ENCODE measurements around the gene ARPIN.
"Not testable (repeated sequence)": the region's sequence is repeated elsewhere in the genome, so short reads cannot be mapped to it uniquely, and the experiment has no call there.

ARPIN gene

GRCh38 chr15:89875741-89876140, 37.0 kb downstream of the ARPIN start:
- DNase-seq: no peak

DNA sequence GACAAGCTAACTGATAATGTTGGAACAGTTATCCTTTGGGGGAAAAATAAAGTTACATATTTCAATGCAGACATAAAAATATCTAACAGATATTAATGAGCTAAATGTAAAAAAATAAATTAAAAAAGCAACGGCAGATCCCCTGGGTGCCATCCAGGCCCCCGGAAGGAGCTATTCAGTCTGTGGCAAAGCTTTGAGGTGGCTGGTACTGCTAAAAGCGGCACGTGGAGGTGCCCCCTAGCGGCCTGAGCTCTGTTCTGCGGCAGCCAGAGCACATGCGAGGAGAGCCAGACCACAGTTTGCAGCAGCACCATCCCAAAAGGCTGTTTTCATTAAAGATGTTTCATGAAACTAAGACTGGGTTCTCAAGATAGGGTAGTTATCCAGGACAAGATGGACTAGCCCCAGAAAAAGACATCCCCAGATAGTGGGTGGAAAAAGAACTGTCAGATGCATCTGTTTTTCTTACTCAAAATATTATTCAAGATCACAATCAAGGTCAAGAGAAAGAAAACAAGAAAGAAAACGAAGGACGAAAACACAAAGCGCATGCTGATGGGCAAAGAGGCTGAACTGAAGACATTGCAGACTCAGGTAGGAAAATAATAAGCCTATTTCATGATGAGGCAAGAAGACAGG, 37.7 kb downstream of the ARPIN start:
- peak; percentile 50 to 85 for DNase-seq

DNA sequence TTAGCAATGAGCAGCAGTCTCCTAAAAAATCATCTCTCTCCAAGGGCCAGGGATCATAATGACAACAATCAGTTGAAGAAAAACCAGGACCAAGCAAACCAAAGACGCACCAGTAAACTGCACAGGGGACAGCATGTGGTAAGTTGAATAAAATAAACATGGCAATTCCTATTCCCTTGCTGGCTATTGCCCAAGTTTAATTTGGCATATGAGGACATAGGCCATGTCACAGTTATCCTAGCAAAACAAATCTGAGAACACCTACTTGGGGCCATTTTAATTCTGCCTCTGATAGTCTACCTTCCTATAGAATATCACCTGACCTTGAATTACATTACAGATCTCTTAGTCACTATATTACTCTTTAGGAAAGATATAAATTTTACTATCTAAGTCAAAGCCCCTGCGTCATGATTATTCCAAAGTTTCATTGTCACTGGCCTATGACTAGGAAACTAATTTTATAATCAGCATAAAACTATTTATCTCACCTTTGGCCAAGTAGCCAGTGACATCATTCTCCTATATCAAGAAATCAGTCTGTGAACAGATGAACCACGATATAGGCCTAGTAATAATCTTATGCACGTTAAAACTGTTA, 42.0 kb downstream of the ARPIN start:
- DNase-seq: no peak

DNA sequence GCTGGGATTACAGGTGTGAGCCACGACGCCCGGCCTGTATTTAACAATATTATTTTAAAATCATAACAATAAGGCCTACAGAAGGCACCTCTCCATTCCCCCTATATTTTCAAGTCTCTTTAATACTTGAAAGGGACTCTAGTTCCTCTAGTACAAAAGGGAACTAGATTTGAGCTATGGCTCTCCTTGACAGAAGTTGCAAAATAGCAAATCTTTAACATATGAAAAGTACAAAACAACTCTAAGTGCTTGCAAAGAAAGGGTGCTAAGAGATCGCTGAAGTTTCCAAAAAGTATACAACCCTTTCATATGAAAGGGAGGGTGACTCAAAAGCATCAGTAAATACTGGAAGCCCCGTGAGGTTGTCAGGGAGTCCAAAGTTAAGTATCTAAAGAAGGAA, 42.7 kb downstream of the ARPIN start:
- DNase-seq: no peak

- DNase-seq: not testable (repeated sequence)
Measured at GRCh38 chr15:89869490-89869889, 43.3 kb downstream of the ARPIN start.

DNA sequence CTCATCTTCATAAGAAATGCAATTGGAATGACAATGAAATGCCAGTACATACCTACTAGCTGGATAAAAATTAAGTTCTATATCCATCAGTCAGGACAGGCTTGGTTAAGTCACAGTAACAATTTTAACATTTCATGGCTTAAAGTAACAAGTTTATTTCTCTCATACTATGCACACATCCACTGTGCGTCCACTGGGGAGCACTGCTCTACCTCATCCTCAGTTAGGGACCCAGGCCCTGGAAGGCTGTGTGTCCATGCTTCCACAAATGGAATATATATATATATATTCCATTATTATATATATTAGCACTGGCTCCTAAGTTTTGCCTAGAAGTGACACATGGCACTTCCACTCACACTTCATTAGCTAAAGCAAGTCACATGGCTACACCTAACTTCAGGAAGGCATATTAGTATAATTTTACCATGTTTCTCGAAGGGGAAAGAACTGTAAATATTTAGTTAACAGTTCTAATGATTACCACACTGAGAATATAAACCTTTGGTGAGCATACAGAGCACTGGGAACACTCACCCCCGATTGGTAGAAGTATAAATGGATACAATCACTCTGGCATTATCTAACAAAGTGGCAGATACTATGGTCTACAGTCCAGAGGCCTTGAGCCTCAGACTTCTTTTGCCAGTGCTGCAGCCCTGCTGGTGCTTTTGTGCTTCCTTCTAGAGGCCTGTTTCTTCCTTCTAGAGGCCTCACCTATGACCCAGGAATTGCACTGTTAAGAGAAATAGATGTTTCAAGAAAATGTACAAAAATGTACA, 47.6 kb downstream of the ARPIN start:
- DNase-seq: no peak

DNA sequence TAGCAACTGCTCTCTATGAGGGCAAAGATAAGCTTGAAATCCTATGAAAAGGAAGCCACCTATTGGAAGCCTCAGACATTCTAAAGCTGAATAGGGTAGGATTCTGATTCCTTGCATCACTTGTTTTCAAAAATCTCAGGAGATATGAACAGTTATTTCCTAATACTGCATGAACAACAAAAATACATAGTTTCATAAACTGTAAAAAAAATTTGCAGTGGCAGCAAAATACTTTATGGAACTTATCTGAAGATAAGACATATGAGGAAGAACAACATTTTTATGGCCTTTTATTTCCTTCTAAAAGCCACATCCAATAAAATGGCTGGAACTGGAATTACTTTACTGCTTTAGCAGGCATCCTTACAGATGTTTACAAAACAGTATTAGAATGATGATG, 48.8 kb downstream of the ARPIN start:
- DNase-seq: no peak

DNA sequence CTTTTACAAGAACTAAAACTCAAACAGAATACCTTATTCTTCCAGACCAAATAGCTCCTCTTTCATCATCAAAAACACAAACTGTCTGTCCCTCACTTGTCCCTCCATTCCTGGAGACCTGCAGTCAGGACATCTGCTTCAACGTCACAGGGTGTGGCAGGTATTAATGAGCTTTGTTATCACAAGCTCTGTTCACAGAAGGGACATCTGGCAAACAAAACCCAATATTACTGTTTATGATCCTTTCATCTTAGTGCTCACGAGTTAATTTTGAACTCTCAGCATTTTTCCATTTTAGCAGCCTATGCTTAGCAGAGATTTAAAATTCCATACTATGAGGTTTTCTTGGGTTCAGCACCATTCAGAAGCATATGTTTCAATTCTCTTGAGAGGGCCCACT, 51.9 kb downstream of the ARPIN start:
- DNase-seq: no peak

- peak in 1 of 2 donors; percentile 13 for DNase-seq
Measured at GRCh38 chr15:89860431-89860830, 52.3 kb downstream of the ARPIN start.

GRCh38 chr15:89858661-89859458, 53.9 kb downstream of the ARPIN start:
- DNase-seq: no peak

- no peak for DNase-seq
Measured at GRCh38 chr15:89857673-89858072, 55.1 kb downstream of the ARPIN start.

DNA sequence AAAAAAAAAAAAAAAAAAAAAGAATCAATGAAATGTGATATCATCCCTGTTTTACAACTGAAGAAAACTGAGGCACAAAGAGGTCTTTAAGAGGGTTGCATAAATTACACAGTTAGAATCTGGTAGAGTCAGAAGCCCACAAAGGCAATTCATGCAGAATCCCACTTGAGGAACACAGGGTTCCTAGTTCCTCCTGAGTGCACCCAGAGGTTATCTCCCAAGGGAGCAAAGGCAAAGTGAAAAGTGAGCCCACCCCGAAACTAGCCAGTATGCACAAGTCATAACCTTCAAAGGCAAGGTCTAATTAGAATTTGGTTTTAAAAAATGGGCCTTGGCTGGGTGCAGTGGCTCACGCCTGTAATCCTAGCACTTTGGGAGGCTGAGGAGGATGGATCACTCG, 56.8 kb downstream of the ARPIN start:
- DNase-seq: no peak

DNA sequence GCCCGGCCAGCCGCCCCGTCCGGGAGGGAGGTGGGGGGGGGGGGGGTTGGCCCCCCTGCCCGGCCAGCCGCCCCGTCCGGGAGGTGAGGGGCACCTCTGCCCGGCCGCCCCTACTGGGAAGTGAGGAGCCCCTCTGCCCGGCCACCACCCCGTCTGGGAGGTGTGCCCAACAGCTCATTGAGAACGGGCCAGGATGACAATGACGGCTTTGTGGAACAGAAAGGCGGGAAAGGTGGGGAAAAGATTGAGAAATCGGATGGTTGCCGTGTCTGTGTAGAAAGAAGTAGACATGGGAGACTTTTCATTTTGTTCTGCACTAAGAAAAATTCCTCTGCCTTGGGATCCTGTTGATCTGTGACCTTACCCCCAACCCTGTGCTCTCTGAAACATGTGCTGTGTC, 57.9 kb downstream of the ARPIN start:
- not testable (repeated sequence) for DNase-seq

GRCh38 chr15:89852342-89852995, 60.3 kb downstream of the ARPIN start:
- no peak for DNase-seq

GRCh38 chr15:89851673-89852341, 60.9 kb downstream of the ARPIN start:
- peak in 1 of 2 donors; percentile 76 for DNase-seq

- no peak for DNase-seq
Measured at GRCh38 chr15:89848970-89849292, 63.8 kb downstream of the ARPIN start.

GRCh38 chr15:89847101-89847500, 65.7 kb downstream of the ARPIN start:
- DNase-seq: no peak

DNA sequence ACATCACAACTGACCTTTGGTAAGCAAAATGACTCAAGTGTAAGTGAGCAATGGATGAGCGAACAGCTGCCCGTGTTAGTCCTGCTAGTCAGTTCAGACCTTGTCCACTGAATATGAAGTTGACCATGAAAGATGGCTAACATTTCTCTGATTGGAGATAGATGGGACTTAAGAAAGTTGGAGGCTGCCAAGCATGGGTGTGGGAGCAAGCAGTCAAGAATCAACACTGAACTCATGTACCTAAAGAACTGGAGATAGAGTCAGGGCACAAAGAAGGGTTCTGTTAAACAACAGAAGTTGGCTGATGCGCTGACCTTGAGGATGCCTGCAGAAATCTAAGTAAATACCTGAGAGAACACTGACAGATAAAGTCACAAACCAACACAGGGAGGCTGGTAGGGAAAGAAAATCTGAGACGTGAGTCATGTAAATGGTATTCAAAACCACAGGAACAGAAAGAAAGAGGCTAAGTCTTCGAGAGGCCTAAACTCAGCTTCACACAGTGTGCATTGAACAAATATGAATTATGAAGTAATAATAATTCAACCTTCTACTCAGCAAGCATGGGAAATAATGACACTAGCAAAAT, 67.4 kb downstream of the ARPIN start:
- DNase-seq: no peak
